GM10266 (cell line): ENCODE measurements around the gene EFEMP1.
"Not testable (repeated sequence)": the region's sequence is repeated elsewhere in the genome, so short reads cannot be mapped to it uniquely, and the experiment has no call there.

ENCODE experiments used
- DNase-seq: peaks from one replicate; pipeline ENCODE4 v3.0.0; 2012; ENCODE audit errors: extremely low spot score
- CTCF ChIP-seq: IDR thresholded peaks from 2 replicates; pipeline ENCODE4 v1.5.1; 2012; ENCODE audit warnings: mild to moderate bottlenecking, low read depth; ENCODE audit not compliant: control insufficient read depth, insufficient read depth; ENCODE audit errors: missing control alignments

EFEMP1 gene

GRCh38 chr2:55838653-55839052 is 84.9 kb downstream of the EFEMP1 start:
- DNase-seq = no peak
- no peak for TF ChIP-seq CTCF

- not testable (repeated sequence) for DNase-seq
Observed at GRCh38 chr2:55838117-55838516, 85.5 kb downstream of the EFEMP1 start.

- no peak for DNase-seq
- no peak for TF ChIP-seq CTCF
Observed at GRCh38 chr2:55837073-55837472, 86.5 kb downstream of the EFEMP1 start.

GRCh38 chr2:55831671-55832410 is 91.7 kb downstream of the EFEMP1 start:
- DNase-seq = not testable (repeated sequence)

GRCh38 chr2:55827855-55828254 is 95.7 kb downstream of the EFEMP1 start:
- DNase-seq = no peak
- no peak for TF ChIP-seq CTCF

GRCh38 chr2:55827428-55827827 is 96.2 kb downstream of the EFEMP1 start:
- not testable (repeated sequence) for DNase-seq

GRCh38 chr2:55826246-55826645 is 97.3 kb downstream of the EFEMP1 start:
- TF ChIP-seq CTCF = no peak
- no peak for DNase-seq

GRCh38 chr2:55824551-55825096 is 99.0 kb downstream of the EFEMP1 start:
- DNase-seq = no peak

More at GRCh38 chr2:55824551-55825096, 99.0 kb downstream of the EFEMP1 start:
- no peak for TF ChIP-seq CTCF
